ENCODE results near the gene WDR74. TPM values are rescaled to one million over a fixed set of nuclear protein-coding genes. Genes with fewer than 3 reads are reported as not detected.

WDR74 gene
- total RNA-seq, 1 experiment from 2014 or later = 115 TPM

DNA sequence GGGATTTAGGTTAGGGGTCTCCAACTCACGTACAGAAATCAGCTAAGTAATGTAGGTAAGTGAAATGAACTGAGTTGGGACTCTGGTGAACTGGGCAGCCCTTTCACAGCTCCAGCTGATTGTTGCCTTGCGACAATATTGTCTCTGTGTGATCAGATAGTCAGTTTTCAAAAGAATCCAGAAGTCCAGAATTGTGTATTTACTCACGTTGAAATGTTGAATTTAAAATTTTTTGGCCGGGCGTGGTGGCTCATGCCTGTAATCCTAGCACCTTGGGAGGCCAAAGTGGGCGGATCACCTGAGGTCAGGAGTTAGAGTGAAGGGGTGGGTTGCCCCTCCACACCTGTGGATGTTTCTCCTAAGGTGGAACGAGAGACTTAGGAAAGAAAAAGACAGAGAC, 18.8 kb upstream of the WDR74 start:
- peak overlapping the region; percentile 85 for H3K27ac Mint-ChIP-seq (ENCODE audit: unreplicated experiment)
- H3K4me3 Mint-ChIP-seq (ENCODE audit: unreplicated experiment) = peak overlapping the region; percentile 77
- ChIA-PET POLR2A (interaction anchor here (0.6 to 4.0 kb wide), 7 partner anchors 15 to 131 kb away, joined by 3 to 32 read pairs (median 6); partner anchors contain the start of genes HNRNPUL2 and STX5), CTCF (interaction anchor here (0.7 to 0.9 kb wide), 2 partner anchors 72 to 104 kb away, joined by 4 to 5 read pairs; partner anchors contain the start of gene ZBTB3)
- Histone ChIP-seq H3K4me1 (peaks cover 40% of the 10 kb centered on the region), H3K4me3 (ENCODE audit: low read depth, low read length) (peak overlapping the region; percentile 92; the same call in 1 of the 2 replicates), H3K27me3 (replicated peaks; ENCODE audit: control insufficient read depth, insufficient read depth, low read length) (no peaks in the 10 kb centered on the region), H3K9me3 (no peaks in the 10 kb centered on the region), H3K36me3 (ENCODE audit: control insufficient read depth, insufficient read depth, low read length) (peaks cover 8% of the 10 kb centered on the region)
- H3K27me3 Mint-ChIP-seq (ENCODE audit: insufficient read depth, unreplicated experiment) = no peaks in the 10 kb centered on the region
- peaks cover 86% of the 10 kb centered on the region for H3K36me3 Mint-ChIP-seq (ENCODE audit: insufficient read depth, unreplicated experiment)
- DNase-seq = peak; percentile 56 to 71
- BruUV-seq (replicated peaks) = no TSS peak
- H3K4me1 Mint-ChIP-seq (ENCODE audit: low read depth, unreplicated experiment) = peaks cover 42% of the 10 kb centered on the region
- TF ChIP-seq, protein P1, sequence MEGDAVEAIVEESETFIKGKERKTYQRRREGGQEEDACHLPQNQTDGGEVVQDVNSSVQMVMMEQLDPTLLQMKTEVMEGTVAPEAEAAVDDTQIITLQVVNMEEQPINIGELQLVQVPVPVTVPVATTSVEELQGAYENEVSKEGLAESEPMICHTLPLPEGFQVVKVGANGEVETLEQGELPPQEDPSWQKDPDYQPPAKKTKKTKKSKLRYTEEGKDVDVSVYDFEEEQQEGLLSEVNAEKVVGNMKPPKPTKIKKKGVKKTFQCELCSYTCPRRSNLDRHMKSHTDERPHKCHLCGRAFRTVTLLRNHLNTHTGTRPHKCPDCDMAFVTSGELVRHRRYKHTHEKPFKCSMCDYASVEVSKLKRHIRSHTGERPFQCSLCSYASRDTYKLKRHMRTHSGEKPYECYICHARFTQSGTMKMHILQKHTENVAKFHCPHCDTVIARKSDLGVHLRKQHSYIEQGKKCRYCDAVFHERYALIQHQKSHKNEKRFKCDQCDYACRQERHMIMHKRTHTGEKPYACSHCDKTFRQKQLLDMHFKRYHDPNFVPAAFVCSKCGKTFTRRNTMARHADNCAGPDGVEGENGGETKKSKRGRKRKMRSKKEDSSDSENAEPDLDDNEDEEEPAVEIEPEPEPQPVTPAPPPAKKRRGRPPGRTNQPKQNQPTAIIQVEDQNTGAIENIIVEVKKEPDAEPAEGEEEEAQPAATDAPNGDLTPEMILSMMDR (IDR thresholded peaks at IDR 0.05; ENCODE audit: insufficient read depth in 1 of 2, low read depth in 1 of 2, low read length in 1 of 2, severe bottlenecking in 1 of 2, unreplicated experiment in 1 of 2) = no peak
- intact Hi-C loops (cut with micrococcal nuclease; ENCODE audit: unreplicated experiment) = loop anchor here (10.0 kb wide), 1 partner anchor 133 kb away; the partner anchor contains the start of genes HNRNPUL2 and TTC9C
- no peaks in the 10 kb centered on the region for H3K9me3 Mint-ChIP-seq (ENCODE audit: unreplicated experiment)

DNA sequence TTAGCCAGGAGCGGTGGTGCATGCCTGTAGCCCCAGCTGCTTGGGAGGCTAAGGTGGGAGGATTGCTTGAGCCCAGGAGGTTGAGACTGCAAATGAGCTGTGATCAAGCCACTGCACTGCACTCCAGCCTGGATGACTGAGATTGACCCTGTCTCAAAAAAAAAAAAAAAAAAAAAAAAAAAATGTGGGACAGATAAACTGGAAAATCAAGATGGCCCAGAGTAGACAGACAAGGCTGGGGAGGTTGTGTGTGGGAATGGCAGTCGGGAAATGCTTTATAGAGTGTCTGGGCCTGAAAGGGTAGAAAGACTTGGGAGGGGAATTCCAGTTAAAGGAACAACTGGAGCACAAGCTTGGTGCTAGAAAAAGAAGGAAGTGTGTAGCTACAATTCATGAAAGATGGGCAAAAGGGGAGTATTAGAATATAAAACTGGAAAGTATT, 18.2 kb upstream of the WDR74 start:
- peak; percentile 49 to 62 for DNase-seq
- intact Hi-C loops (cut with micrococcal nuclease; ENCODE audit: unreplicated experiment) = loop anchor here (2.0 to 10.0 kb wide), 2 partner anchors 15 to 133 kb away; partner anchors contain the start of genes HNRNPUL2 and TTC9C
- no TSS peak for BruUV-seq (replicated peaks)
- H3K27ac Mint-ChIP-seq (ENCODE audit: unreplicated experiment) = peak overlapping the region; percentile 85
- peaks cover 42% of the 10 kb centered on the region for H3K4me1 Mint-ChIP-seq (ENCODE audit: low read depth, unreplicated experiment)
- no peaks in the 10 kb centered on the region for H3K27me3 ChIP-seq (replicated peaks; ENCODE audit: control insufficient read depth, insufficient read depth, low read length)
- ChIA-PET POLR2A (interaction anchor here (0.6 to 4.0 kb wide), 11 partner anchors 14 to 1528 kb away, joined by 3 to 32 read pairs (median 5); partner anchors contain the start of genes HNRNPUL2, STX5 and TMEM179B), CTCF (interaction anchor here (0.7 to 0.9 kb wide), 2 partner anchors 71 to 104 kb away, joined by 4 to 5 read pairs; partner anchors contain the start of gene ZBTB3)
- H3K4me3 ChIP-seq (ENCODE audit: low read depth, low read length) = peak overlapping the region; percentile 92
- peaks cover 11% of the 10 kb centered on the region for H3K36me3 ChIP-seq (ENCODE audit: control insufficient read depth, insufficient read depth, low read length)
- peaks cover 47% of the 10 kb centered on the region for H3K4me1 ChIP-seq
- H3K4me3 Mint-ChIP-seq (ENCODE audit: unreplicated experiment) = peak overlapping the region; percentile 77
- H3K9me3 Mint-ChIP-seq (ENCODE audit: unreplicated experiment) = no peaks in the 10 kb centered on the region
- TF ChIP-seq, protein P1 (IDR thresholded peaks at IDR 0.05; ENCODE audit: insufficient read depth in 1 of 2, low read depth in 1 of 2, low read length in 1 of 2, severe bottlenecking in 1 of 2, unreplicated experiment in 1 of 2) = no peak
- peaks cover 88% of the 10 kb centered on the region for H3K36me3 Mint-ChIP-seq (ENCODE audit: insufficient read depth, unreplicated experiment)
- no peaks in the 10 kb centered on the region for H3K9me3 ChIP-seq
- H3K27me3 Mint-ChIP-seq (ENCODE audit: insufficient read depth, unreplicated experiment) = no peaks in the 10 kb centered on the region

DNA sequence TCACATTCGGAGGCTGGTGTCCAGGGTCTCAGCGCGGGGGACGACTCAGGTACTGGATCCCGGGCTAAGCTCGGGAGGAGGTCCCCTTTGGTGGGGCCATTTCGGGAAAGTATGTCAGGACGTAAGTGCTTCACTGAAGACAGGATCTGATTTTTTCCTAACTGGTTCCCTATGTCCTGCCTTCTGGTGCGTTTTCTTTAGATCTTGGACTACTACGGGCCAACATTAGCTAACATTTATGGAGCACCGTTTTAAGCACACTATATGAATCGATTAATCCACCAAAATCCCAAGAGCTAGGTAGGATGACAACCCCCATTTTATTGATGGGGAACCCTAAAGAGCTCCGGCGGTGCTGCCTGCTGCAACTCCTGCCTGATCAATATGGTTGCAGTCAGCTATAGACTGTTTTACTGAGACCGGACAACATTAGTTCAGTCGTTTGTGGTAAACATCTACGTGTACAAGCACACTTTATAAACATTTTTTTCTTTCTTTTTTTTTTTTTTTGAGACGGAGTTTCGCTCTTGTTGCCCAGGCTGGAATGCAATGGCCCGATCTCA, 17.0 kb upstream of the WDR74 start:
- TF ChIP-seq, protein P1 (IDR thresholded peaks at IDR 0.05; ENCODE audit: insufficient read depth in 1 of 2, low read depth in 1 of 2, low read length in 1 of 2, severe bottlenecking in 1 of 2, unreplicated experiment in 1 of 2) = no peak
- Histone ChIP-seq H3K27me3 (replicated peaks; ENCODE audit: control insufficient read depth, insufficient read depth, low read length) (no peaks in the 10 kb centered on the region), H3K4me3 (ENCODE audit: low read depth, low read length) (peak overlapping the region; percentile 92), H3K9me3 (no peaks in the 10 kb centered on the region), H3K36me3 (ENCODE audit: control insufficient read depth, insufficient read depth, low read length) (peaks cover 13% of the 10 kb centered on the region), H3K4me1 (peaks cover 52% of the 10 kb centered on the region)
- Mint-ChIP-seq H3K4me1 (ENCODE audit: low read depth, unreplicated experiment) (peaks cover 48% of the 10 kb centered on the region), H3K9me3 (ENCODE audit: unreplicated experiment) (no peaks in the 10 kb centered on the region), H3K27me3 (ENCODE audit: insufficient read depth, unreplicated experiment) (no peaks in the 10 kb centered on the region), H3K4me3 (ENCODE audit: unreplicated experiment) (peak overlapping the region; percentile 77), H3K36me3 (ENCODE audit: insufficient read depth, unreplicated experiment) (peaks cover 93% of the 10 kb centered on the region), H3K27ac (ENCODE audit: unreplicated experiment) (peak overlapping the region; percentile 85)
- BruUV-seq (replicated peaks) = TSS peak; percentile 87
- DNase-seq = no peak
- ChIA-PET POLR2A (interaction anchor here (0.5 to 4.0 kb wide), 19 partner anchors 13 to 283 kb away, joined by 3 to 59 read pairs (median 7); partner anchors contain the start of genes B3GAT3, C11orf98, CSKMT and EEF1G), CTCF (interaction anchor here (0.7 to 1.8 kb wide), 5 partner anchors 24 to 128 kb away, joined by 3 to 7 read pairs (median 4); partner anchors contain the start of genes SLC3A2, TMEM179B and TTC9C)
- intact Hi-C loops (cut with micrococcal nuclease; ENCODE audit: unreplicated experiment) = loop anchor here (1.0 to 10.0 kb wide), 3 partner anchors 14 to 132 kb away; partner anchors contain the start of genes HNRNPUL2 and TTC9C
